Uterus (tissue), 2 donors: ENCODE measurements around the gene PSORS1C1.

Experiments
- POLR2A ChIP-seq, 2 donors: fragments of 450-650 bp; IDR thresholded peaks; one replicate each; pipeline ENCODE4 v1.6.1; 2016; ENCODE audit warnings: antibody characterized with exemption in 2 of 2, mild to moderate bottlenecking in 1 of 2, moderate library complexity in 1 of 2
- TF ChIP-seq, protein P1 (sequence below), 4 experiments: fragments of 200-600 bp in 2 of 4; fragments of 450-650 bp in 2 of 4; sonication (generic) in 2 of 4; IDR thresholded peaks; one replicate each; pipeline ENCODE4 v1.5.1; 2016 to 2019; ENCODE audit warnings: antibody characterized with exemption in 4 of 4, mild to moderate bottlenecking in 2 of 4, moderate library complexity in 1 of 4

DNA sequence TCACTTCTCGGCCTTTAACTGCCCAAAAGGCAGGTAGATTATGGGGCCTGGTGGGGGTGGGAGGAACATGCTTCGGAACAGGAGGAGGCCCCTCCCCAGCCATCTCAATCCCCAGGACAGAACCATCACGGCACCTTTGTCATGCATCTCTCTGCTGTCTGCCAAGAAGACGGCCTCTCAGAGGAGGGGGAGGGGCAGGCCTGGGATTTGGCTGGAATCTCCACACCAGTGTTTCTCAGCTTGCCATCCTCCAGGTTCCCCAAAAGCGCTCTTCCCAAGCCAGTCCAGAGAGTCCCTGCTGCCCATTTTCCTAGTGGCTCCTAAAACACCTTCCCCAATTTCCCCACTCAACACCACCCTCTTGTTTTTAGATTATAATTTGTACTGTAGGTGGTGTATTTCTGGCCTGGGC, 58.4 kb downstream of the PSORS1C1 start:
- TF ChIP-seq, protein P1, sequence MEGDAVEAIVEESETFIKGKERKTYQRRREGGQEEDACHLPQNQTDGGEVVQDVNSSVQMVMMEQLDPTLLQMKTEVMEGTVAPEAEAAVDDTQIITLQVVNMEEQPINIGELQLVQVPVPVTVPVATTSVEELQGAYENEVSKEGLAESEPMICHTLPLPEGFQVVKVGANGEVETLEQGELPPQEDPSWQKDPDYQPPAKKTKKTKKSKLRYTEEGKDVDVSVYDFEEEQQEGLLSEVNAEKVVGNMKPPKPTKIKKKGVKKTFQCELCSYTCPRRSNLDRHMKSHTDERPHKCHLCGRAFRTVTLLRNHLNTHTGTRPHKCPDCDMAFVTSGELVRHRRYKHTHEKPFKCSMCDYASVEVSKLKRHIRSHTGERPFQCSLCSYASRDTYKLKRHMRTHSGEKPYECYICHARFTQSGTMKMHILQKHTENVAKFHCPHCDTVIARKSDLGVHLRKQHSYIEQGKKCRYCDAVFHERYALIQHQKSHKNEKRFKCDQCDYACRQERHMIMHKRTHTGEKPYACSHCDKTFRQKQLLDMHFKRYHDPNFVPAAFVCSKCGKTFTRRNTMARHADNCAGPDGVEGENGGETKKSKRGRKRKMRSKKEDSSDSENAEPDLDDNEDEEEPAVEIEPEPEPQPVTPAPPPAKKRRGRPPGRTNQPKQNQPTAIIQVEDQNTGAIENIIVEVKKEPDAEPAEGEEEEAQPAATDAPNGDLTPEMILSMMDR (IDR thresholded peaks at IDR 0.05) = no peak
- TF ChIP-seq POLR2A (IDR thresholded peaks at IDR 0.05) = no peak
